Stimulated activated CD4-positive, alpha-beta T cell treated with anti-CD3 and anti-CD28 coated beads, Interleukin-15, amount 100 ng/mL, for 24 hours (primary cell): ENCODE results near the gene SLITRK2.

Experiments used
- DNase-seq: peaks from one replicate; pipeline ENCODE4 v3.0.0-alpha.2; 2020

The SLITRK2 gene

GRCh38 chrX:145817331-145818185 lies at the start of gene SLITRK2:
TSS of gene SLITRK2 (plus strand) at chrX:145817829. CDS start at chrX:145822426, 4,597 bp downstream.
- DNase-seq, result no peak

GRCh38 chrX:145773006-145773405 lies 44.6 kb upstream of the SLITRK2 start:
- DNase-seq, result no peak

GRCh38 chrX:145792281-145792680 lies 25.3 kb upstream of the SLITRK2 start:
- no peak for DNase-seq

- DNase-seq, result no peak
Measured at GRCh38 chrX:145803508-145803907, 14.1 kb upstream of the SLITRK2 start.

- DNase-seq, result no peak
Measured at GRCh38 chrX:145813081-145813480, 4.5 kb upstream of the SLITRK2 start.

GRCh38 chrX:145816601-145817315 lies 871 bp upstream of the SLITRK2 start:
- no peak for DNase-seq

- DNase-seq, result no peak
Measured at GRCh38 chrX:145818186-145819113, 821 bp downstream of the SLITRK2 start.

GRCh38 chrX:145820825-145821224 lies 3.2 kb downstream of the SLITRK2 start:
- DNase-seq, result no peak

- DNase-seq, result no peak
Measured at GRCh38 chrX:145821291-145821897, 3.8 kb downstream of the SLITRK2 start.

GRCh38 chrX:145821898-145822571 lies 4.4 kb downstream of the SLITRK2 start:
- no peak for DNase-seq

- DNase-seq, result no peak
Measured at GRCh38 chrX:145823132-145823531, 5.5 kb downstream of the SLITRK2 start.

- DNase-seq, result no peak
Measured at GRCh38 chrX:145825896-145826295, 8.3 kb downstream of the SLITRK2 start.

- DNase-seq, result no peak
Measured at GRCh38 chrX:145826466-145826865, 8.8 kb downstream of the SLITRK2 start.

GRCh38 chrX:145832796-145833195 lies 15.2 kb downstream of the SLITRK2 start:
- no peak for DNase-seq

- DNase-seq, result no peak
Measured at GRCh38 chrX:145840531-145840930, 22.9 kb downstream of the SLITRK2 start.

- DNase-seq, result no peak
Measured at GRCh38 chrX:145843146-145843904, 25.7 kb downstream of the SLITRK2 start.

- no peak for DNase-seq
Measured at GRCh38 chrX:145844886-145845285, 27.3 kb downstream of the SLITRK2 start.

- DNase-seq, result no peak
Measured at GRCh38 chrX:145848448-145848847, 30.8 kb downstream of the SLITRK2 start.

- DNase-seq, result no peak
Measured at GRCh38 chrX:145848857-145849256, 31.2 kb downstream of the SLITRK2 start.

GRCh38 chrX:145853181-145853580 lies 35.6 kb downstream of the SLITRK2 start:
- DNase-seq, result no peak

- DNase-seq, result no peak
Measured at GRCh38 chrX:145856181-145856580, 38.6 kb downstream of the SLITRK2 start.
